HG03432 (cell line): ENCODE data around the gene TTC38.

Experiments
- ATAC-seq: cut with Tn5 transposase; IDR thresholded peaks from one replicate; pipeline ENCODE4 v1.9.1; 2021; ENCODE audit warnings: mild to moderate bottlenecking, moderate library complexity; ENCODE audit not compliant: unreplicated experiment

Gene TTC38

GRCh38 chr22:46275455-46276122 lies 7.8 kb downstream of the TTC38 start:
- no peak for ATAC-seq

- no peak for ATAC-seq
Observed at GRCh38 chr22:46276563-46276962, 8.8 kb downstream of the TTC38 start.

GRCh38 chr22:46278656-46279645 lies 11.1 kb downstream of the TTC38 start:
- ATAC-seq, result no peak

DNA sequence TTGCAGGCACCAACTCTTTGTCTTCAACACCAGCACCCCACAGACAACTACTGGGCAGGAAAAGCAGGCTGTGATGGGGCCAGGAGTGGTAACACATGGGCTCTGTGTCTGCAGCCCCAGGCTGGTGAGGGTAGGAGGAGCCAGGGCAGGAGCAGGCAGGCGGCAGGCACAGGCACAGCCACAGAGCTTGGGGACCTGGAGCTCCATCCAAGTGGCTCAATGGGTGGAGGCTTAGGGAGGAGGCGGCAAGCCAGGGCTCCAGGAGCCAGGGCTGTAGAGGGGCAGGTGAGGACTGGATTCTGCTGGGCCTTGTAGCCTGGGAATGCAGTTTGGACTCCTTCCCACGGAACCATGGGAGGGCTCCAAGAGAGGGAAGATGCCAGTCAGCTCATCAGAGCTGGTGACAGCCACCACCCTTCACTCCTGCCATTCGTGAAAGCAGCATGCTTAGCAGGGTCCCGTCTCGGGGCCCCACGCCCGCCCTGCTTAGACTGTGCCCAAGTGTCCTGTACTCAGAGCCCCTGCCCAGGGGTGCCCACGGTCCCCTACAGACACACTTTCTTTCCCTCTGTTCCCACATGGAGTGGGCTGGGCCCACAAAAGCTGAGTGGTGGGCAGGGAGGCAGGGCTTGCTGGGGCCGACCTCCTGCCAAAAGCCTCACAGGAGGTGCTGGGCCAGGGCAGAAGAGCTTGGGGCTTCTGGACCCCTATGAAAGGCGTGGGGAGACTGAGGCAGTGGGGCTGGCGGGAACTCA lies 12.4 kb downstream of the TTC38 start:
- ATAC-seq, result no peak

DNA sequence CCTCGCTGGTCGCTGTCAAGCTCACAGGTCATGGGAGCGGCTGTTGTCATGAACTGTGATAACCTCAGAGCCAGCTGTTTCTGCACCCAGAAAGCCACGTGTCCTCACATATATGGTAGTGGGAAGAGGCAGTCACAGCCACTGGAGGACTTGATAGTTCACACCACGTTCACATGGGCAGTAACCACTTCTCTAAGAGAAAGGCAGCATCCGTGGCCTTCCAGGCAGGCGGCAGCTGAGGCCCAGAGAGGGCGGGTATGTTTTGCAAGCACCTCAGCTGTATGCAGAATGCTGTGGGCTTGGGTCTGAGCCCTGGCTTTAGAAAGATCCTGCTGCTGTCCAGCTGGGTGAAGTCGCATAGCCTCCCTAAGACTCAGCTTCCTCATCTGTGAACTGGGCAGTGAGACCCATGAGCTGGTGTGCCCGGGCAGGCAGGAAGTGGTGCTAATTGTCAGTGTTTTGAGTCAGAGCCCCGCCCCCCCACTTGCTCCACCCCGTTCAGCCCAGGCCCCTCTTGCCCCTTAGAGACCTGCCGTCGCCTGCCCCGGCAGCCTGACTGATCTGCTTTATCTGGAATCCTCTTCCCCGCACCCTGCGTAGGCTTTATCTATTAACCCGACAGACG lies 13.3 kb downstream of the TTC38 start:
- ATAC-seq, result no peak

- no peak for ATAC-seq
Observed at GRCh38 chr22:46281866-46282678, 14.3 kb downstream of the TTC38 start.

GRCh38 chr22:46286006-46286405 lies 18.2 kb downstream of the TTC38 start:
- no peak for ATAC-seq

- no peak for ATAC-seq
Observed at GRCh38 chr22:46286941-46287872, 19.4 kb downstream of the TTC38 start.

GRCh38 chr22:46287873-46288751 lies 20.3 kb downstream of the TTC38 start:
- ATAC-seq, result peak; percentile 70

DNA sequence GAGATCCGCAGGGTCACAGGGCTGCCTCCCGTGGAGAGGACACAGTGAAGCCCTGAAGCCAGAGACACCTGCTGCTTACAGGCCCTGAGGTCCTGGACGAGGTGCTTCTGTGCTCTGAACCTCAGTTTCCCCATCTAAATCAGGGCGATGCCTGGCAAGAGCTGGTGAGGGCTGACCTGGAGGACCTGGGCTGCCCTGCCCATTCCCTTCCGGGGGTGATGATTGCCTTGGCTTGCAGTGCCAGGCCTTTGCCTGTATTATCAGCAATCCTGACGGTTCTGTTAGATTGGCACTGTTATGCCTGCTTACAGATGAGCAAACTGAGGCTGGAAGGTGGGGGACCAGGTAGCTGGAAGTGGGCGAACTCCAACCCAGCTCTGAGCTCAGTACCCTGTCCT lies 21.0 kb downstream of the TTC38 start:
- ATAC-seq, result no peak

GRCh38 chr22:46289244-46289891 lies 21.6 kb downstream of the TTC38 start:
- ATAC-seq, result no peak

DNA sequence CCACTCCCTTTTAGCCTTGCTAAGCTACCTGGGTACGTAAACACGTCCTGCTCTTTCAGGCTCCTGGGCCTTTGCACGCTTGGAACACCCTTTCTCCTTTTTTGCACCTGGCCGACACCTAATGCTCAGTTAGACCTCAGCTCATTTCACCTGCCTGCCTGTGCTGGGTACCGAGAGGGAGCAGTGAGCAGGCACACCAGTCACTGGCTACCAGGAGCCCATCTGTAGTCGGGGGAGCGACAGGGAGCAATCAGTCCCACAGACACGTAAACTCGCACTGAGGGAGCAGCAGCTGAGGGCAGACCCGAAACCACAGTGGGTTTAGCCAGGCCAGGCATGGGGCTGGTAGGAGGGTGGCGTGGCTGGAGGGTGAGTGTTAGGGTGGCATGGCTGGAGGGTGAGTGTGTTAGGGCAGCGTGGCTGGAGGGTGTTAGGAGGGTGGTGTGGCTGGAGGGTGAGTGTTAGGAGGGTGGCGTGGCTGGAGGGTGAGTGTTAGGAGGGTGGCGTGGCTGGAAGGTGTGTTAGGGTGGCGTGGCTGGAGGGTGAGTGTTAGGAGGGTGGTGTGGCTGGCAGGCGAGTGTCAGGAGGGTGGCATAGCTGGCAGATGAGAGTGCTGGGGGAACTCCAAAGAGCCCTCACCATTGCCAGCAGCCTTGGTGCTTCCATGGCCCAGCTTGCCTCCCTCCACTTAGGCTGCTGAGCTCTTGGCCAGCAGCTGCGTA lies 22.5 kb downstream of the TTC38 start:
- no peak for ATAC-seq

DNA sequence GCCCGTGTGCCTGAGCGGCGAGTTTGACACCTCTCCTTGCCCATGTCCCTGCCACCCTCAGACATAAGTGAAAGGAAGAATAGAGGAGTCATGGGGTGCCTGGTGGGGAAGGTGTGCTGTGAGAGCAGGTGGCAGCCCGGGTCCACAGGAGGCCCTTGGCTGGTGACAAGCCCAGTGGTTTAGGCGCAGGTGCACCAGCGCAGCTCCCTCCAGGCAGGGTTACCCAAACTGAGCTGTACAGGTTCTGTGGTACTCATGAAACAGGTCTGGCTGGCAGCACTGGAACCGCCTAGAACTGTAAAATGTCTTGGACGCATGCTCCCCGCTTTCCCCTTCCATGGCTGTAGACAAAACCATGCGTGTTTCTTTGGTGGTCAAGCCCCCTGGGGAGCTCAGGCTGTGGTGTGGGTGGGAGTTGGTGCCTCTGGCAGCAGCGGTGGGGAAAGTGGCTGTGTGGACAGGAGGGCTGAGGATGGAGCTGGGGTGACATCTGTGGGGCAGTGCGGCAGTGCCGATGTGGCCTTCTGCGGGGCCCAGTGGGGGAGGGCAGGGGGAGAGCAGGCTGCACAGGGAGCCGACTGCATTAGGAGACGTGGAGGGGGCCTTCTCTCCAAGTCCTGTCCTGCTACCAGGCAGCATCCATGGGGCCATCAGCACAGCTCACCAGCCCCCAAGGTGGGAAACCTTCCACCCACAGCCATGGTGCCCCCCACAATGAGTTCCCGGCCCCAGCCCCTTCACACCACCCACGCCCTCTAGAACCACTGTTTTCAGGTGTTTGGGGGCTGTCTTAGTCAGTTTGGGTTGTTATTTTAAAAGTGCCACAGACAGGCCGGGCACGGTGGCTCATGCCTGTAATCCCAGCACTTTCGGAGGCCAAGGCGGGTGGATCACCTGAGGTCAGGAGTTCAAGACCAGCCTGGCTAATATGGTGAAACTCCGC lies 23.3 kb downstream of the TTC38 start:
- ATAC-seq, result no peak

DNA sequence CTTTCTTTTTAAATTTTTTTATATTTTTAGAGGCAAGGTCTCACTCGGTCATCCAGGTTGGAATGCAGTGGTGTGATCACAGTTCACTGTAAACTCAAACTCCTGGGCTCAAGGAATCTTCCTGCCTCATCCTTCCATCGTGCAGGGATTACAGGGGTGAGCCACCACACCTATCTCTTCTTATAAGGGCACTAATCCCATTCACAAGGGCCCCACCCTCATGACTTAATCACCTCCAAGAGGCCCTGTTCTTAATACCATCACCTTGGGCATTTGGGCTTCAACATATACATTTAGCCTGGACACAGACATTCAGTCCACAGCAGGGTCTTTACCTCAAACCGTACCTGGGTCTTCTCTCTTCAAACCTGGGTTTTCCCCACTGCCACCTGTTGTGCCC lies 24.4 kb downstream of the TTC38 start:
- no peak for ATAC-seq

GRCh38 chr22:46292732-46293131 lies 24.9 kb downstream of the TTC38 start:
- ATAC-seq, result no peak
